Parathyroid adenoma (tissue), 2 donors: ENCODE results near the gene FANCC.
A peak's percentile ranks its signal among the peaks of the same experiment; 100 is the strongest.

ENCODE experiments used
- H2AFZ ChIP-seq: fragments of 300-600 bp; sonication (generic); one replicate; pipeline ENCODE4 v1.7.0; 2017; ENCODE audit warnings: antibody characterized with exemption, mild to moderate bottlenecking
- H3K27ac ChIP-seq: fragments of 300-600 bp; sonication (generic); one replicate; pipeline ENCODE4 v1.7.0; 2017
- H3K27me3 ChIP-seq: fragments of 300-600 bp; sonication (generic); one replicate; pipeline ENCODE4 v1.7.0; 2017; ENCODE audit warnings: low read length; ENCODE audit not compliant: control insufficient read depth, insufficient read depth
- H3K36me3 ChIP-seq: fragments of 300-600 bp; sonication (generic); one replicate; pipeline ENCODE4 v1.7.0; 2017; ENCODE audit warnings: low read length; ENCODE audit not compliant: control insufficient read depth, insufficient read depth
- H3K4me1 ChIP-seq: fragments of 300-600 bp; sonication (generic); one replicate; pipeline ENCODE4 v1.7.0; 2017; ENCODE audit warnings: control low read depth
- H3K4me2 ChIP-seq: fragments of 300-600 bp; sonication (generic); one replicate; pipeline ENCODE4 v1.7.0; 2017; ENCODE audit warnings: low read length
- H3K4me3 ChIP-seq: fragments of 300-600 bp; sonication (generic); one replicate; pipeline ENCODE4 v1.7.0; 2017; ENCODE audit warnings: low read depth, low read length
- H3K79me2 ChIP-seq: fragments of 300-600 bp; sonication (generic); one replicate; pipeline ENCODE4 v1.7.0; 2017; ENCODE audit warnings: control low read depth
- H3K9ac ChIP-seq: fragments of 300-600 bp; sonication (generic); one replicate; pipeline ENCODE4 v1.7.0; 2017; ENCODE audit warnings: mild to moderate bottlenecking
- H3K9me3 ChIP-seq: fragments of 300-600 bp; sonication (generic); one replicate; pipeline ENCODE4 v1.7.0; 2017; ENCODE audit warnings: low read length; ENCODE audit not compliant: control insufficient read depth
- TF ChIP-seq, protein P1 (sequence below): fragments of 300-600 bp; sonication (generic); IDR thresholded peaks from one replicate; pipeline ENCODE4 v1.7.0; 2017; ENCODE audit warnings: antibody characterized with exemption, mild to moderate bottlenecking
- donor health status: primary hyperparathyroidism.

The FANCC gene

GRCh38 chr9:95070549-95071021 is 246.9 kb downstream of the FANCC start:
- Histone ChIP-seq H3K4me3 (peak overlapping the region; percentile 1), H3K36me3 (no peaks in the 10 kb centered on the region), H3K9me3 (no peaks in the 10 kb centered on the region), H3K9ac (no peak overlapping the region), H3K4me1 (peaks cover 14% of the 10 kb centered on the region), H3K27ac (no peak overlapping the region), H3K4me2 (peak overlapping the region; percentile 10), H3K79me2 (peaks cover 64% of the 10 kb centered on the region), H3K27me3 (no peaks in the 10 kb centered on the region), H2AFZ (no peak overlapping the region)
- TF ChIP-seq, protein P1, sequence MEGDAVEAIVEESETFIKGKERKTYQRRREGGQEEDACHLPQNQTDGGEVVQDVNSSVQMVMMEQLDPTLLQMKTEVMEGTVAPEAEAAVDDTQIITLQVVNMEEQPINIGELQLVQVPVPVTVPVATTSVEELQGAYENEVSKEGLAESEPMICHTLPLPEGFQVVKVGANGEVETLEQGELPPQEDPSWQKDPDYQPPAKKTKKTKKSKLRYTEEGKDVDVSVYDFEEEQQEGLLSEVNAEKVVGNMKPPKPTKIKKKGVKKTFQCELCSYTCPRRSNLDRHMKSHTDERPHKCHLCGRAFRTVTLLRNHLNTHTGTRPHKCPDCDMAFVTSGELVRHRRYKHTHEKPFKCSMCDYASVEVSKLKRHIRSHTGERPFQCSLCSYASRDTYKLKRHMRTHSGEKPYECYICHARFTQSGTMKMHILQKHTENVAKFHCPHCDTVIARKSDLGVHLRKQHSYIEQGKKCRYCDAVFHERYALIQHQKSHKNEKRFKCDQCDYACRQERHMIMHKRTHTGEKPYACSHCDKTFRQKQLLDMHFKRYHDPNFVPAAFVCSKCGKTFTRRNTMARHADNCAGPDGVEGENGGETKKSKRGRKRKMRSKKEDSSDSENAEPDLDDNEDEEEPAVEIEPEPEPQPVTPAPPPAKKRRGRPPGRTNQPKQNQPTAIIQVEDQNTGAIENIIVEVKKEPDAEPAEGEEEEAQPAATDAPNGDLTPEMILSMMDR = no peak

DNA sequence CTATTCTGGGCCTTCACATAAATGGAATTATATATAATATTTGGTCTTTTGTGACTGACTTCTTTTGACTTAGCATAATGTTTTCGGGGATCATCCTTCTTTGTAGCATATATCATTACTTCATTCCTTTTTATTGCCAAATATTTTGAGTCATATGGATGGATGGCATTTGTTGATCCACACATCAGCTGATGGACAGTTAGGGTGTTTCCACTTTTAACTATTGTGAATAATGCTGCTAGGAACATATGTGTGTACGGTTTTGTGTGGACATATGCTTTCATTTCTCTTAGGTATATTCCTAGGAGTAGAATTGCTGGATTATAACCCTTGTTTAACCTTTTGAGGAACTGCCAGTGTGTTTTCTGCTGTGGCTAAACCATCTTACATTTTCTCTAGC is 249.6 kb downstream of the FANCC start:
- Histone ChIP-seq H3K36me3 (no peaks in the 10 kb centered on the region), H3K27me3 (no peaks in the 10 kb centered on the region), H3K4me1 (peaks cover 15% of the 10 kb centered on the region), H3K27ac (no peak overlapping the region), H3K4me3 (peak overlapping the region; percentile 2), H3K9me3 (no peaks in the 10 kb centered on the region), H2AFZ (no peak overlapping the region), H3K4me2 (peak overlapping the region; percentile 18), H3K9ac (no peak overlapping the region), H3K79me2 (peaks cover 71% of the 10 kb centered on the region)
- TF ChIP-seq, protein P1 = no peak

- H3K27me3 ChIP-seq = no peaks in the 10 kb centered on the region
- H3K79me2 ChIP-seq = peaks cover 72% of the 10 kb centered on the region
- H3K4me1 ChIP-seq = peaks cover 15% of the 10 kb centered on the region
- no peaks in the 10 kb centered on the region for H3K9me3 ChIP-seq
- peak overlapping the region; percentile 46 for H3K4me2 ChIP-seq
- TF ChIP-seq, protein P1 = no peak
- no peaks in the 10 kb centered on the region for H3K36me3 ChIP-seq
- no peak overlapping the region for H3K9ac ChIP-seq
- peak overlapping the region; percentile 20 for H3K4me3 ChIP-seq
- no peak overlapping the region for H3K27ac ChIP-seq
- no peak overlapping the region for H2AFZ ChIP-seq
Observed at GRCh38 chr9:95067057-95067456, 250.5 kb downstream of the FANCC start.

DNA sequence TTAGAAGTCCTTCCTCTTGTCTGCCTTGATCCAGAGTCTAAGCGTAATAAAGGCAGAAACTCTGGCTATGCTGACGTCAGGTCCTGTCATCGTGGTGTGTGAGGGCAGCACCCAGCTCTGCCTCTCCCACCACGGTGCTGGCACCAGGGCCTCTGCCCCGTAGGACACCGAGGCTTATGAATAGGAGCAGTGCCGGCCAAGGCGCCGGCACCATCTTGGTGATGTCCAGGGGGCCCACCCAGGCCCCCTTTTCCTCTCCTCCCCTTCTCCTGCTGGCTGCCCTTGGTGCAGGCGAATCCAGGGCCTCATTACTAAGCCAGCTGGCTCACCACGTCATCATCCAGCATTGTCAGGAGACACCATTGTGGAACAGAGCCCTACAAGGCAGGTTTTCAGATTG is 252.3 kb downstream of the FANCC start:
- TF ChIP-seq, protein P1 = no peak
- H3K4me1 ChIP-seq = peaks cover 13% of the 10 kb centered on the region

DNA sequence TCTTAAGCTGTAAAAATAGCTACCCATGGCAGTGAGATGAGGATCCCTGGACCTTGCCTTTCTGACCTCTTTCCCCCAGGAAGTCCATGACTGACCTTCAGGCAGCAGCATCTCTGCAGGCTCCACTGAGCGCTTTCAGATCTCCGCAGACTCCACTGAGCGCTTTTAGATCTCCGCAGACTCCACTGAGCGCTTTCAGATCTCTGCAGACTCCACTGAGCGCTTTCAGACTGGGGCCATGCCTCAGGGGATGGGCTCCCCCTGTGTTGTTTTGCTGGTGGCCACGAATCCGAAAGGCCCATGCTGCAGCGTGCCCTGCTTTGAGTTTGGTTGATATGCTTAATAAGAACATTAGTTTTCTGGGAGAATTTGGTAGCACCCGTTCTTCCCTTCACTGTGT is 254.2 kb downstream of the FANCC start:
- H3K79me2 ChIP-seq = peaks cover 74% of the 10 kb centered on the region
- peaks cover 23% of the 10 kb centered on the region for H3K4me1 ChIP-seq
- no peaks in the 10 kb centered on the region for H3K27me3 ChIP-seq
- no peaks in the 10 kb centered on the region for H3K9me3 ChIP-seq
- H3K4me3 ChIP-seq = peak overlapping the region; percentile 99
- TF ChIP-seq, protein P1 = no peak
- H2AFZ ChIP-seq = no peak overlapping the region
- no peak overlapping the region for H3K27ac ChIP-seq
- no peaks in the 10 kb centered on the region for H3K36me3 ChIP-seq
- no peak overlapping the region for H3K9ac ChIP-seq
- H3K4me2 ChIP-seq = peak overlapping the region; percentile 54

More for the DNA sequence above, 252.3 kb downstream of the FANCC start:
- Histone ChIP-seq H3K9me3 (no peaks in the 10 kb centered on the region), H3K79me2 (peaks cover 77% of the 10 kb centered on the region), H3K4me3 (peak overlapping the region; percentile 20), H3K27me3 (no peaks in the 10 kb centered on the region), H2AFZ (no peak overlapping the region), H3K4me2 (peak overlapping the region; percentile 46), H3K27ac (peak overlapping the region; percentile 36), H3K36me3 (no peaks in the 10 kb centered on the region), H3K9ac (no peak overlapping the region)
